GM13976 (cell line): ENCODE measurements around the gene DESI1.

Experiments
- DNase-seq: peaks from one replicate; pipeline ENCODE4 v3.0.0; 2012; ENCODE audit warnings: low spot score
- CTCF ChIP-seq: IDR thresholded peaks from 2 replicates; pipeline ENCODE4 v1.5.1; 2012; ENCODE audit warnings: borderline replicate concordance, mild to moderate bottlenecking; ENCODE audit not compliant: insufficient read depth; ENCODE audit errors: extremely low read depth, missing control alignments, control extremely low read depth
- in situ Hi-C: fragments of 300-500 bp; cut with MboI; formaldehyde crosslinking; loops from one replicate; pipeline ENCODE4 v1.12.0; 2022; ENCODE audit warnings: low sequenced_read_pairs, mixed read lengths, inconsistent platforms; ENCODE audit not compliant: unreplicated experiment

DESI1 gene

DNA sequence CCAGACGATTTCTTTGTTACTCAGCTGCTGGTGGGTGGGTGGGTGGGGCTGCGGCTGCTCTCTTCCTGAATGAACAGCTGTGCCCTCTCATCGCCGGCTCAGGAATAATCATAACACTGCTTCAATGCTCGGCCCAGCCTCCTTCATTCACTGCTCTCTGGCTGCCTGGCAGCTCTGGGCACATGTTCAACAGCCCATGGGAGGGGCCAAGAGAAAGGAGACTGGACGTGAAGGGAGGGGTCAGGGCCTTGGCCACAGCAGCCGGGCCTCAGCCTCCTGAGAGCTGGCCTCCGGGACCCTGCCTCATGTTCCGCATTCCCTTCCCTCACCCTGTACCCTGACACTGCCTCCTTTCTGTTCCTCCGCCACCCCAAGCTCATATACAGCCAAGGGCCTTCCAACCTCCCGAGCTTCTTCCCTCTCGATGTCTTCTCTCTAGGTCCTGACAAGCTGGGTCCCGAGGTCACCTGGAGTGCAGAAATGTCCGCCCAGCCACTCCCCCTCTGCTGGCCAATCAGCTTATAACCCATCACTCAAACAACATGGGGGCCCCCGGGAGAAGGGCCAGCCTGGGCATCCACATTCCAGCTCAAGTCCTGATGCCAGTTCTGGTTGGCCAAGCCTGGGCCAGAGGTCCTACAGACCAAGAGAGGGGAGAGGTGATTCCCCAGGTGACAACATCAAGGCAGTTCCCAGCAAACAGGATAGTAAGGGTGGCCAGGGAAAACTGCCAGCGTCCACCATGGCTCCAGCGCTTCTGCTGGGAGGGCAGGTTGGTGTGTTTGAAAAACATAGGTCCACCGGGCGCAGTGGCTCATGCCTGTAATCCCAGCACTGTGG, 63.2 kb downstream of the DESI1 start:
- peak; percentile 66 for DNase-seq
- TF ChIP-seq CTCF: no peak
- in situ Hi-C loops: no loop called here

GRCh38 chr22:41556561-41556960, 64.3 kb downstream of the DESI1 start:
- TF ChIP-seq CTCF: no peak
- in situ Hi-C loops: no loop called here
- DNase-seq: no peak

DNA sequence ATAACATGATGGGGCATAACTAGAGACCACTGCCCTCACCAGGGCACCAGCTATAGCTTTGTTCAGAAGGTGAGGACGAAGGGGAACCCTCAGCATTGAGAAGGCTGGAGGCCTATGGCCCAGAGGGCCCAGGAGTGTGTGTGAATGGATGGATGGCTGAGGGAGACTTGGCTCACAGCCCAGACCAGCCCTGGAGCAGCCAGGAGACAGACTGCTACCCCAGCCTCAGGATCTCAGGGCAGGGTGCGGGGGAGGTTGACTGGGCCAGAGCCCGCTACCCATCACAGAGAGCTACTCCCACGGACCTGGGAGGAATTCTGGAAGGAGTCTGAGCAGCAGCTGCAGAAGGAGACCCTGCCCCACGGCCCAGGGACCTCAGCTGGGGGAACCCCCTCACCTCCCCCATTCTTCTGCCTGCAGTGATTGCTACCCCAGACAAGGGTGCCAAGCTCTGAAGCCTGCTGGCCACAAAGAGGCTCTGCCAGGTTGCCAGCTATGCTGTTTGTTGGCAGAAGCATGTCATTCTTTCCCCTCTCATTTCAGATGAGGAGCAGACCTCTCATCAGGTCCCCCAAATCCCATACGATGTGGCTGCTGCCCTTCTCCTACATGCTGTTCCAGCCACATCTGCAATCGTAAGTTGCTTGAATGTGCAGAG, 65.4 kb downstream of the DESI1 start:
- DNase-seq: no peak
- in situ Hi-C loops: no loop called here
- TF ChIP-seq CTCF: no peak

DNA sequence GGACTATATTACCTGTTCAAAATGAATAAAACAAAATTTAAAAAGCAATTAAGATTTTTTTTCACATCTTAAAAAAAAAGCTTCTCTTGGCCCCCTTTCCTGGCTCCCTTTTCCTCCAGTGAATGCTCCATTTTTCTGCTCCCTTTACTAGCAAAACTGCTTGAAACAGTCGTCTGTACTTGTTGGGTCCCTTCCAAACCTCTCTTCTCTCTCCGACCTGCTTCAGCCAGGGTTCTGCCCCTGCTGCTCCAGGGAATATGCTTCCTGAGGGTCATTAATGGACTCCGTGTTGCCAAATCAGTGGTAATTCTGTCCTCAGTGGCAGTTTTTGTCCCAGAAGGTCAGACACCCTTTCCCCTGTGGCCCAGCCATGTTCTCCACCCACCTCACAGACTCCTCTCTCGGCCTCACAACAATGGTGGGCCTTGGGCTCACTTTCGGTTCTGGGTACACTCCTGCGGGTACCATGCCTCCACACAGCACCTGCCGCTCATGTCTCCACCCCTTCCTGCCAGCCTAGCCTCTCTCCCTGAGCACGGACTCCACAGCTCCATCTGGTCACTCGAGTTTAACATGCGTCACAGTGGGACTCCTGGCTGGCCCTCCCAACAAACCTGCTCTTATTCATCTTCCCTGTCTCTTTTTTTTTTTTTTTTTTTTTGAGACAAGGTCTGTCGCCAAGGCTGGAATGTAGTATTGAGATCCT, 68.8 kb downstream of the DESI1 start:
- DNase-seq: no peak
- no peak for TF ChIP-seq CTCF
- in situ Hi-C loops: no loop called here

- DNase-seq: no peak
- TF ChIP-seq CTCF: no peak
- in situ Hi-C loops: no loop called here
Observed at GRCh38 chr22:41550952-41551491, 69.8 kb downstream of the DESI1 start.

DNA sequence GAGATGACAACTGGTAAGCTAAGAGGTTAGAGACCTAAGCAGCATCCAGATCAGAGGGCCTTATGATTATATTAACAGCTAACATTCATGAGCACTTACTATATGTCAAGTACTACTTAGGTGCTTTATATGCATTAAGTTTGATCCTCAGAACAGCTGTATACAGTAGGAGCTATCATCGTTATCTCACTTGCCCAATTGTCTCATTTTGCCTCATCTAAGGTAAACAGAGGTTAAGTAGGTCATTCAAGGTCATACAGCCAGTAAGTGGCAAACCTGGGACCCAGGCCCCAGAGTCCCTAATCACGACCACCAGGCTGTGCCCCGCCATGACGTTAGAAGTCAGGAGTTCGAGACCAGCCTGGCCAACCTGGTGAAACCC, 72.0 kb downstream of the DESI1 start:
- in situ Hi-C loops: no loop called here
- TF ChIP-seq CTCF: no peak
- no peak for DNase-seq
